Activated CD8-positive, alpha-beta memory T cell treated with anti-CD3 and anti-CD28 coated beads for 24 hours (primary cell): Measurements from ENCODE around the gene FETUB.

Experiments
- DNase-seq: peaks from one replicate; pipeline ENCODE4 v3.0.0-alpha.2; 2020

The FETUB gene

GRCh38 chr3:186636536-186636935 is 3.7 kb upstream of the FETUB start:
- no peak for DNase-seq

DNA sequence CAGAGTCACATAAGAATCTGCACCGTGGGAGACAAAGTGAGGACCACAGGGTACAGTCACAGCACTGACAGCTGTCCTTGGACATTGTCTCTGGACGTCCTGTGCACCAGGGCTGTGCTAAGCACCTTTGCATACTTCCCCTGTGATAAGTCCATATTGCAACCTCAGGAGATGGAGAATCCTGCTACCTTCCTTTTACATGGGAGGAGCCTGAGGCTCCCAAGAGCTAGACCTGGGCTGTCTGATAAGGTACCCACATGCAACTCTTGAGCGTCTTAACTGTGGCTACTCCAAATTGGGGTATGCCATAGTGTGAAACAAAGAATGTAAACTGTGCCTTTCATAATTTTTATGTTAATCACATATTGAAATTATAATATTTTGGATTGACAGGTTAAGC is 2.5 kb upstream of the FETUB start:
- DNase-seq, result no peak

DNA sequence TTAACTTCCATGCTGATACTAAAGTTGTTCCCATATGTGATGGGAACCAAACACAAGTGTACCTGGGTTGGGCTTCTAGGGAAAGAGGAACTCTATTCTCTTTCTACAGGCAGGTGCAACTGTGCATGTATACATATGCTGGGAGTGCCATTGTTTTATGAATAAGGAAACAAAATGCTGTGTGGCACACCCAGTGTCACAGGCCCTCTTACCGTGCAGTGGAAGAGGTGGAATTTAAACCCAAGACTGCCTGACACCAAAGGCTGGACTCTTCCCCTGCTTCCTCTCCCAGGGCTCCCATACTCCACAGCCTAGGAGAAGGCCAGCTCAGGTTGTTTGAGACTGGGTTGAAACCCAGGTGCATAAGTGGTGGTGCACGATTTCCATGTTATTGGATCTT is 1.9 kb upstream of the FETUB start:
- DNase-seq, result no peak

- no peak for DNase-seq
Measured at GRCh38 chr3:186640473-186640818, 247 bp downstream of the FETUB start.

DNA sequence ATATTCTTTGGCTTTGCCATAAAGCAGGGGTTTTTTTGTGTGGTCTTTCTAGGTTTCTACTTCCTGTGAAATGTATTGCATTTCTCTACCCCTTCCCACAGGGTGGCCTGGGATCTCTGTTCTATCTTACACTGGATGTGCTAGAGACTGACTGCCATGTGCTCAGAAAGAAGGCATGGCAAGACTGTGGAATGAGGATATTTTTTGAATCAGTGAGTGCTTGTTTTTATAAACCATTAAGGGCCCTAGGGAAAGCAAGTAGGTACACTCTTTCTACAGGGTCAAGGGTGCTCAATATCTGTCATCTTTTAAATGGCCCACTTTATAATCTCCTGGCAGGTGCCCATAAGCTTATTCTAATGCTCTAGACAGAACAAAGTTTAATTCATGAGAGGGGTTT is 730 bp downstream of the FETUB start:
- DNase-seq, result no peak

DNA sequence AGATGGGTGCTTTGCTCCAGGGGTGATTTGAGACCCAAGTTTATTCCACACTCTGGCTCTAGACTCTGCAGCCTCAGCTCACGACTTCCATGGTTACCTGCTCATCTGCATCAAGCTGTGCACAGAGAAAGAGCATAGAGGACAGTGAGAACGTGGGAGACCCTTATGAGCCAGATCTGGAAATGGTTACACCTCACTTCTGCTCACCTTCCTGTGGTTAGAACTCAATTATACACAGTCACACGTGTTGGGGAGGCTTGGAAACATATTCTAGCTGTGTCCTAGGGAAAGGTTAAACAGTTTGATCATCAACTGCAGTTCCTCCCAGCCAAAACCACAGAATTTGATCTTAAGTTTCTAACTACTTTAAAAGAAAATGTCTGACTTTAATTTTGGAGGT is 1.8 kb downstream of the FETUB start:
- DNase-seq, result no peak

DNA sequence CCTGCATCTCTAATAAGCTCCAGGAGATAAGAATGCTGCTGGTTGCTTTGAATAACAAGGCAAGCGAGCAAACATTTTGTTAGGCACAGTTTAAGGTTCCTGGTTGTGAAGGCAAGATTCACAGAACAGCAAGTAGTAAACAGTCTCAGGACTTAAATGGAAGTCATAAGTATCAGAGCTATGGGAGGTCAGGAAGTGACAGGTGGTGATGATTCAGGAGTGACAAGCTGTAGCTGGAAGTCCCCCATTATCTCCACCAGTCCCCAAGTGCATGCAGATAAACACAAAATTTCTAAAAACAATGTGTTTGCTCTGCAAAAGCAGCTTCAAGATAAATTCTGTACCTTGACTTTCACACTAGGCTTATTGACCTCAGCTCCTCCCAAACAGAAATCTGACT is 3.3 kb downstream of the FETUB start:
- DNase-seq, result no peak

GRCh38 chr3:186644683-186645082 is 4.5 kb downstream of the FETUB start:
- no peak for DNase-seq

- no peak for DNase-seq
Measured at GRCh38 chr3:186646106-186646505, 5.9 kb downstream of the FETUB start.

DNA sequence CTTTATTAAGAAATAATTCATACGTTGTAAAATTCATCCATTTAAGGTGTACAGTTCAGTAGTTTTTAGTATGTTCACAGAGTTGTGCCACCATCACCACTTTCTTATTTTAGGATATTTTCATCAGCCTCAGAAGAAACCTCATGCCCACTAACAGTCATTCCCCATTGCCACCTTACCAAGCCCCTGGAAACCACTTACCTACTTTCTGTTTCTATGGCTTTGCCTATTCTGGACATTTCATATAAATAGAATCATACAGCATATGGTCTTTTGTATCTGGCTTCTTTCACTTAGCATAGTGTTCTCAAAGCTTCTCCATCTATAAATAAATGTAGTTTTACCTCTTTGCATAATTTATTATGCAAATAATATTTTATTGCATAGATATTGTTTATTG is 6.6 kb downstream of the FETUB start:
- no peak for DNase-seq

- no peak for DNase-seq
Measured at GRCh38 chr3:186648851-186649250, 8.7 kb downstream of the FETUB start.

DNA sequence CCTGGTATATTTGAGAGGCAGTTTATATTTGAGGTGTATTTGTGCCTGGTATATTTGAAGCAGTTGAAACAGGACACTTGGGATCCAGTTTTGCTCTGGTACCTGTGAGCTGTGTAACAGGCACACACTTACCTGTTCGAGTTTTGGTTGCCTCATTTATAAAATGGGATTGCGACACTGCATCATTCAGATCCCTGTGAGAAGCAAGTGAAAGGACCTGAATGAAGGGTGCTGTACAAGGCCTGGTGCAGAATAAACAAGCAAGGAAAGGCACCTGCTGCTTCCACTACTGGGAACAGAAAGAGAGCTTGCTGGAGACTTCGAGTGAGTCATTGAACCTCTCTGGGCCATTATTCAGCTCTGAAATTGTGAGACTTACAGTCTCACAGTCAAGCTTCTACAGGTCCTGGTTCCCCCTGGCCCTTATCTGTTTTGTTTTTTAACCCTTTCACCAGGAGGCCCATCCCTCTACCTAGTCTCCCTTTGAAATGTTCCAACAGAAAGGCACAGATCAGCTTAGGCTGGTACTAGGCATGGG is 11.5 kb downstream of the FETUB start:
- DNase-seq, result no peak

DNA sequence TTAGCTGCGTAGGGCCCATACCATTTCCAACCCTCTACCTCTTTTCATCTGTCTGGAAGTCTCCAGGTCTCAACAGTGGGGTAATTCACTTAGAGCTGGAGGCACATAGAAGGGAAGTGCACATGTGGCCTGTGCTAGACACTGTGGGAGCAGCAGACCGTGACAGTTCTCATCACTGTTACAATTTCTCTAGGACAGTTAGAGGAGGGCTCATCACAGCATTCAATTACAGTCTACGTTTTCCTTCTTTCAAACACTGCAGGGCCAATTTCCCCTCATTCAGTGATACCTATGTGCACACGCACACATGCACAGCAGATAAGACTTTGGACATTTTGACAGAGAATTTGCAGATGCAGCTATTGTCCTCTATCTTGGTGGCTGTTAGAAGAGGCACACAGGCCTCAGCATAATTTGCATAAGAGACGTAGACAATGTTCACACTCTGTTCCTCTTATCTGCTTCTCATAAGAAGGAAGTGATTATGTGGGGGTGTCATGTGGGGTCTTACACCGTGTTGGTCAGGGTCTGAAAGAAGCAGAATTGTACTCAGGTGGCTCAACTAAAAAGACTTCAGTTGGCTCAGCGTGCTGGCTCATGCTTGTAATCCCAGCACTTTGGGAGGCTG is 13.0 kb downstream of the FETUB start:
- DNase-seq, result no peak

DNA sequence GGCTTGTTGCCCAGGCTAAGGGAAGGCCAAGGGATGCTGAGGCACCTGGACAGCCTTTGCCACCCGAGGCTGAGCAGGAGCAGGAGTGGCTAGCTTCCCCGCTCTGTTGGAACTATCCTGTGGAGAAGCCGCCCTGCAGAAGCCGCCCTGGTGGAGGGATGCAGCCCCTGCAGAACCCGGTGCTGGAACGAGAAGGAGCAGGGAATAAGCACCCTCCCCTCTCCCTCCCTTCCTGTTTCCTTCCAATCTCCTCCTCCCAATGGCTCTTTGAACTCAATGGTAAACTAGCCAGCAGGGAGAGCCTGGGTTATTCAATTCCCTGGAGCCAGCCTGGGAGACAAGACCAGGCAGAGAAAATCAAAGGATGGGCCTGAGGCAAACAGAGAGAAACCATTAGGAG is 13.8 kb downstream of the FETUB start:
- DNase-seq, result no peak

DNA sequence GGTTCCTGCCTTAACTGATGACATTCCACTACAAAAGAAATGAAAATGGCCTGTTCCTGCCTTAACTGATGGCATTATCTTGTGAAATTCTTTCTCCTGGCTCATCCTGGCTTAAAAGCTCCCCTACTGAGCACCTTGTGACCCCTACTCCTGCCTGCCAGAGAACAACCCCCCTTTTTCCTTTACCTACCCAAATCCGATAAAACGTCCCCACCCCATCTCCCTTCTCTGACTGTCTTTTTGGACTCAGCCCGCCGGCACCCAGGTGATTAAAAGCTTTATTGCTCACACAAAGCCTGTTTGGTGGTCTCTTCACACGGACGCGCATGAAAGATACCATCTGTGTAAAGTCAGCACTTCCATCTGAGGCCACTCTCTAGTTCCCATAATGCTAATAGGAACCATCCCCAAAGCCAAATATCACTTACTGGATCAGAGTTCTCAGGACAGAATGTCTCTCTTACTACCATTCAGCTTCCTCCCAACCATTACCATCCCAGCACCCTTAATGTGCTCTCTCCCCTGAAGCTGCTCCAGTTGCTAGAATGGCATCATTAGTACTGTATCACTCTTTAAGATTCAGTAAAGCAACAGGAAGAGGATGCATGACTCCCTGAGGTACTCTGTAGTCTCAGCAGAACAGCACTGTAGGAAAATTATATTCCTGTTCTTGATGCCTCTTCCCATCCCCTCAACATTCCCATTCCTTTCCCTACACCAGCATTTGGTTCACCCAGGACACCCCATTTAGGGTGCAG is 23.3 kb downstream of the FETUB start:
- DNase-seq, result no peak

DNA sequence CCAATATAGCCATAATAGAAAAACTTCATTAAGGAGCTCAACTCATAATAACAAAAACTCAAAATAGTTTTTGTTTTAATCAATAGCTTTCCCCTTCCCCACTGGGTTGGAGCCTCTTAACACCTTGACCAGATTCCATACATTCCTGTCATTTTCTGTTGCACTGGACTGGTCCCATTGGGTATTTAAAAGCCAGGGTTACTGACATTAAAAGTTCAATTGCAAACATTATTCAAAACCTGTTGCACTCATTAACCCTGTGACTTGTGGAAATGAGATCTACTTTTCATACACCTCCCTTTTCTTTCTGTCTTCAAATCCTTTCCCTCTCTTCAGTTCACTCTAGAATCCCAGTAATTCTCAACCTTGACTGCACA is 23.9 kb downstream of the FETUB start:
- no peak for DNase-seq

- DNase-seq, result no peak
Measured at GRCh38 chr3:186664506-186664905, 24.3 kb downstream of the FETUB start.

DNA sequence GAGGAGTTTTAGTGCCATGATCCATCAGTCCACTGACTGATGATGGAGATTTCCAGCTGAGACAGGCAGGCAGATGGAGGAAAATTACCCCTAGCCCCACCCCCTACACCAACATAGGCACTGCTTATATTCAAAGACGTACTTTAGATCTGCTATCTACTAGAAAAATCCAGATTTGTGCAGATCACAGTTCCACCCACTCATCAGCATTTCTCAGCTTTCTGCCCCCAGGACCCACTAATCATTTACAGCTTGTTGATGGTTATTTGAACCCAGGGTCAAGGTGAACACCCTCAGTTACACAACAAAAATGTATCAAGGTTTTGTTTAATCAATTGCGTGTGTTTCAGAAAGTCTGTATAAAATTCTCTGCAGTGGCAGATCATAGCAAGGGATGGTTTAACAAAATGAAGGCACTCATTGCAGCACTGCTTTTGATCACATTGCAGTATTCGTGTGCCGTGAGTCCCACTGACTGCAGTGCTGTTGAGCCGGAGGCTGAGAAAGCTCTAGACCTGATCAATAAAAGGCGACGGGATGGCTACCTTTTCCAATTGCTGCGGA is 25.5 kb downstream of the FETUB start, which contains the start of gene HRG:
Gene HRG (plus strand): TSS at position 390 of the 564 bp plus-strand sequence. CDS start 18 bp downstream, at position 408.
- DNase-seq, result no peak

DNA sequence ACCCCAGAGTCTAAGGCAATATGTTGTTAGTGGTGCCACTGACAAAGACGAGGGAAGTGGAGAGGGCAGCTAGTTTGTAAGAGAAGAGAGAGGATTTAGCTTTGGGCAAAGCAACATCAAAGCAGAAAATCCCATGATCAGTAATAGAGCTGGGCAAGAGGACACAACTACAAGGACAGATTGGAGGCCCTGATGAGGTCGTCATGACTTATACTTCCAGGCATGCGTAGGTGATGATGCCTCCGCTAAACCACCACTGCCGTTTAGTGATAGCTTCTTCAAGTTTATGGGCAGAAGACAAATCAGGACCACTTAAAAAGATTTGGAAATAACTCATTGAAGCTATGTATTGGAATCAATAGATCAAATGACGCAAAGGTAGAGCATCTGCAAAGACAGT is 28.2 kb downstream of the FETUB start:
- DNase-seq, result no peak

DNA sequence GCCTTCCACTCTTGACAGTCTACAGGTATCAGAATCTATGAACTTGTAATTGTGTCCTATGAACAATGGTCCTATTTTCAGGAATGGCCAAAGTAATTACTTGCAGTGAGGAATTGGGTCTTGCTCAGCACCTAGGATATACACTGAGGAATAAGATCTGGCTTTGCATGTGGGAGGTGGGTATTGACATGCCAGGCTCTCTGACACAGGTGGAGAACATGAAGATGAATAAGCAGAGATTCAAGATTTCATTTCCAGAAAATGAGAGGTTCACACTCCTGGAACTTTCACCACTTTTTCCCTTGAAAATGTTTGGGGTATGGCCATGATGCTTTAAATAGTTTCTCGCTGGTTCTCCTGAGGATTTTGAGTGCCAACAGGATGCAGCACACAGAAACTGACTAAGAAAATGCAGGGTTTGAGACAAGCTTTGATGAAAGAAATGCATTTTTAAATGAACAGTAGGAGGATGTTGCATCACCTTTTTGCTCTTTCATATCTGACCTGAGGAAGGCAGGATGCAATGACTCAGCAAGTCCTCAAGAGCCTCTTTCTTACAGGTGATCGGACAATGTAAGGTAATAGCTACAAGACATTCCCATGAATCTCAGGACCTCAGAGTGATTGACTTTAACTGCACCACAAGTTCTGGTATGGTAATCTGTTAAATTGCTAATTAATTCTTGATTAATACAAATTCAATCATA is 29.3 kb downstream of the FETUB start:
- DNase-seq, result no peak

DNA sequence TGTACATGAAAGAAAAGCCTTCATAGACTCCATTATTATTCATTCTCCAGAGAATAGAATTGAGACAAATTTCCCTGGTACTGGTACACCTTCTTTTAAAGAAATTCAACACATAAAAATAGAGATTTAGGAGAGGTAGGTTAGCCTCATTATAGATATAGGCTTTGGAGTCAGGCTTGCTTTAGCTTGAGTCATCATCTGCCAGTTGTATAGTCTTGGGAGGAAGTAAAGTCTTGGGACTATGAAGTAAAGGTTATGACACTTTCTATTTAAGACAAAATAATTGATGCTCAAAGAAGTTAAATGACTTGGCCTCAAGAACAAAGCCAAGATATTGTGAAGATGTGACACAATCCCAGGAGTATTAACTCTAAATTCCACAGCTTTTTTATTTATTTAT is 30.0 kb downstream of the FETUB start:
- DNase-seq, result no peak

- no peak for DNase-seq
Measured at GRCh38 chr3:186671051-186671450, 30.9 kb downstream of the FETUB start.

DNA sequence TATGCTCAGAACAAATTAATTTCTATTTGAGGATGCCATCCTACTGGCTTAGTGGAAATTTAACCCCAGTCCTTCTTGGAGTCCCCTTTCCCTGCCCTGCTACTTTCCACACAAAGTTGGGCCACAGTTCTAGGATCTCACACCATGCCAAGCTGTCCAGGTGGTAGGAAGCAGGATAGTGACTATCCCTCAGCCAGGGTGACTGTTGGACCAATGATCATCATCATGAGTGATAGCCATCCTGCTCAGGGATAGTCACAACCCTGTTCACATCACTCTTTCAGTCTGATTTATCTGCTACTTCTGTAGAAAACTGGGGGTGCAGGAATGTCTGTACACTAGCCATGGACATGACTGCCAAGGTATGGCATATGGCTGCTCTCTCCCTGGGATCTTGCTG is 38.4 kb downstream of the FETUB start:
- DNase-seq, result no peak

DNA sequence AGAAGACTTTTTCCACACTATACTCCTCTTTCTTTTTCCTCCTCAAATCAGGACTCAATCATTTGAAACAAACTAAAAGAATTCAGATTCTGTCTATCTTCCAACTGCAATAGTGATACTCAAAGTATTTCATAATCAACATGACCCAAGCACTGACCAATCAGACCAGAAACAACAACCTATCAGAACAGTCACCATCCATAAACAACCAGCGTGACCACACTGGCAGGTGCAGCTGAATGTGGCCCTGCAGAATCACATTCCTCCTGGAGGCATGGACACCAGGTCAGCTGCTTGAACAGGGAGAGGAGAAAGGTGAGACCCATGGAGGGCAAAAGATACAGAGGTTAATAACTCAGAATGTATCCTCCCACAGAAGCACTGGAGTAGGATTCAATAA is 39.0 kb downstream of the FETUB start:
- DNase-seq, result no peak
